Fibroblast of the conjunctiva (primary cell): Measurements from ENCODE around the gene SLC39A9.

ENCODE experiments used
- DNase-seq: peaks from one replicate; pipeline ENCODE4 v3.0.0-alpha.2; 2010; ENCODE audit warnings: low read depth

SLC39A9 gene

GRCh38 chr14:69398053-69398817 is at the start of gene SLC39A9, which contains the start of gene ERH:
TSS of gene SLC39A9 (plus strand) at chr14:69398692. CDS start at chr14:69399370, 678 bp downstream.
TSS of gene ERH (minus strand) at chr14:69398299. CDS start at chr14:69398233, 66 bp downstream.
- DNase-seq, result peak; percentile 94

- no peak for DNase-seq
Observed at GRCh38 chr14:69349091-69349777, 49.3 kb upstream of the SLC39A9 start.

GRCh38 chr14:69350892-69351291 is 47.6 kb upstream of the SLC39A9 start:
- no peak for DNase-seq

GRCh38 chr14:69351385-69351784 is 47.1 kb upstream of the SLC39A9 start:
- DNase-seq, result no peak

GRCh38 chr14:69351911-69352310 is 46.6 kb upstream of the SLC39A9 start:
- no peak for DNase-seq

- no peak for DNase-seq
Observed at GRCh38 chr14:69353168-69353567, 45.3 kb upstream of the SLC39A9 start.

GRCh38 chr14:69354383-69355153 is 43.9 kb upstream of the SLC39A9 start:
- no peak for DNase-seq

- no peak for DNase-seq
Observed at GRCh38 chr14:69355154-69355597, 43.3 kb upstream of the SLC39A9 start.

- peak; percentile 44 for DNase-seq
Observed at GRCh38 chr14:69355607-69356281, 42.7 kb upstream of the SLC39A9 start.

GRCh38 chr14:69356903-69357543 is 41.5 kb upstream of the SLC39A9 start:
- DNase-seq, result no peak

- DNase-seq, result no peak
Observed at GRCh38 chr14:69357544-69358200, 40.8 kb upstream of the SLC39A9 start.

- no peak for DNase-seq
Observed at GRCh38 chr14:69358233-69358963, 40.1 kb upstream of the SLC39A9 start.

GRCh38 chr14:69358966-69359365 is 39.5 kb upstream of the SLC39A9 start:
- DNase-seq, result no peak

- DNase-seq, result no peak
Observed at GRCh38 chr14:69360438-69361108, 37.9 kb upstream of the SLC39A9 start.

GRCh38 chr14:69363055-69363454 is 35.4 kb upstream of the SLC39A9 start:
- peak; percentile 42 for DNase-seq

GRCh38 chr14:69363964-69364363 is 34.5 kb upstream of the SLC39A9 start:
- DNase-seq, result no peak

GRCh38 chr14:69364378-69364777 is 34.1 kb upstream of the SLC39A9 start:
- no peak for DNase-seq

GRCh38 chr14:69366069-69366468 is 32.4 kb upstream of the SLC39A9 start:
- DNase-seq, result no peak

GRCh38 chr14:69366761-69367160 is 31.7 kb upstream of the SLC39A9 start:
- no peak for DNase-seq

GRCh38 chr14:69368381-69368780 is 30.1 kb upstream of the SLC39A9 start:
- DNase-seq, result no peak
